Measurements from ENCODE around the gene VTA1. TPM values are rescaled to one million over a fixed set of nuclear protein-coding genes. Genes with fewer than 3 reads are reported as not detected.

VTA1 gene
- total and polyA plus RNA-seq, 2 of the 4 experiments (the other 2 are of a cell fraction) = 60.9 to 120 TPM

DNA sequence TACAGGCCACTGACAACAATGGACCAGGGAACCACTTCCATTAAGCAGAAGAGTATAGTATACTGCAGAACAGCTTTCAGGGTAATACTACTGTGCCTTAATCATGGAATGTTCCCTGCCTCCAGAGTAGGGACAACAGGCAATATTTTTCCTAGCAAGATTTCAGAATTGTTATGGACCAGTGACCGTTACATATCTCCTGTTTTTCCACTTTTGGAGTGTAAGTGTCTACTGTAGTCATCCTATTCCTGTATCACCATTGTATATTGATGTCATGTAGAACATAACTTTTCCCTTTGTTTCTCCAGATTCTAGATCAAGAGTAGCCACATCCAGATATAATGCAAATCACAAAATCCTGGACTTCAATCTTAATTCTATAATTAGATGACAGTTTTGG, 16.2 kb upstream of the VTA1 start:
- intact Hi-C loops (cut with micrococcal nuclease) = no loop called here
- TF ChIP-seq RAD21 (IDR thresholded peaks at IDR 0.05; ENCODE audit: low read length) (no peak), POLR2A (IDR thresholded peaks at IDR 0.05; ENCODE audit: low read depth, low read length) (no peak), FOS (IDR thresholded peaks at IDR 0.05; ENCODE audit: low read depth, low read length) (no peak), MXI1 (IDR thresholded peaks at IDR 0.05; ENCODE audit: borderline replicate concordance, low read depth, low read length) (no peak), CHD1 (IDR thresholded peaks at IDR 0.05; ENCODE audit: low read depth, low read length) (no peak), NFE2L2 (IDR thresholded peaks at IDR 0.05; ENCODE audit: low read depth, low read length) (no peak), MAFK (IDR thresholded peaks at IDR 0.05; ENCODE audit: low read depth, low read length) (no peak), RCOR1 (IDR thresholded peaks at IDR 0.05; ENCODE audit: insufficient replicate concordance, low read length) (no peak), SMC3 (IDR thresholded peaks at IDR 0.05; ENCODE audit: low read depth, low read length) (no peak), BHLHE40 (IDR thresholded peaks at IDR 0.05; ENCODE audit: low read depth, low read length) (no peak), MAZ (IDR thresholded peaks at IDR 0.05; ENCODE audit: borderline replicate concordance, low read depth, low read length) (no peak), CEBPB (IDR thresholded peaks at IDR 0.05; ENCODE audit: low read depth, low read length) (no peak), RFX5 (IDR thresholded peaks at IDR 0.05; ENCODE audit: low read depth, low read length) (no peak)
- TF ChIP-seq, protein P1, sequence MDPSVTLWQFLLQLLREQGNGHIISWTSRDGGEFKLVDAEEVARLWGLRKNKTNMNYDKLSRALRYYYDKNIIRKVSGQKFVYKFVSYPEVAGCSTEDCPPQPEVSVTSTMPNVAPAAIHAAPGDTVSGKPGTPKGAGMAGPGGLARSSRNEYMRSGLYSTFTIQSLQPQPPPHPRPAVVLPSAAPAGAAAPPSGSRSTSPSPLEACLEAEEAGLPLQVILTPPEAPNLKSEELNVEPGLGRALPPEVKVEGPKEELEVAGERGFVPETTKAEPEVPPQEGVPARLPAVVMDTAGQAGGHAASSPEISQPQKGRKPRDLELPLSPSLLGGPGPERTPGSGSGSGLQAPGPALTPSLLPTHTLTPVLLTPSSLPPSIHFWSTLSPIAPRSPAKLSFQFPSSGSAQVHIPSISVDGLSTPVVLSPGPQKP (IDR thresholded peaks at IDR 0.05; ENCODE audit: borderline replicate concordance, low read depth, low read length) = no peak
- TF ChIP-seq, protein P2, sequence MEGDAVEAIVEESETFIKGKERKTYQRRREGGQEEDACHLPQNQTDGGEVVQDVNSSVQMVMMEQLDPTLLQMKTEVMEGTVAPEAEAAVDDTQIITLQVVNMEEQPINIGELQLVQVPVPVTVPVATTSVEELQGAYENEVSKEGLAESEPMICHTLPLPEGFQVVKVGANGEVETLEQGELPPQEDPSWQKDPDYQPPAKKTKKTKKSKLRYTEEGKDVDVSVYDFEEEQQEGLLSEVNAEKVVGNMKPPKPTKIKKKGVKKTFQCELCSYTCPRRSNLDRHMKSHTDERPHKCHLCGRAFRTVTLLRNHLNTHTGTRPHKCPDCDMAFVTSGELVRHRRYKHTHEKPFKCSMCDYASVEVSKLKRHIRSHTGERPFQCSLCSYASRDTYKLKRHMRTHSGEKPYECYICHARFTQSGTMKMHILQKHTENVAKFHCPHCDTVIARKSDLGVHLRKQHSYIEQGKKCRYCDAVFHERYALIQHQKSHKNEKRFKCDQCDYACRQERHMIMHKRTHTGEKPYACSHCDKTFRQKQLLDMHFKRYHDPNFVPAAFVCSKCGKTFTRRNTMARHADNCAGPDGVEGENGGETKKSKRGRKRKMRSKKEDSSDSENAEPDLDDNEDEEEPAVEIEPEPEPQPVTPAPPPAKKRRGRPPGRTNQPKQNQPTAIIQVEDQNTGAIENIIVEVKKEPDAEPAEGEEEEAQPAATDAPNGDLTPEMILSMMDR (conservative IDR thresholded peaks at IDR 0.05; ENCODE audit: low read depth, low read length) = no peak
- TF ChIP-seq, protein P3, sequence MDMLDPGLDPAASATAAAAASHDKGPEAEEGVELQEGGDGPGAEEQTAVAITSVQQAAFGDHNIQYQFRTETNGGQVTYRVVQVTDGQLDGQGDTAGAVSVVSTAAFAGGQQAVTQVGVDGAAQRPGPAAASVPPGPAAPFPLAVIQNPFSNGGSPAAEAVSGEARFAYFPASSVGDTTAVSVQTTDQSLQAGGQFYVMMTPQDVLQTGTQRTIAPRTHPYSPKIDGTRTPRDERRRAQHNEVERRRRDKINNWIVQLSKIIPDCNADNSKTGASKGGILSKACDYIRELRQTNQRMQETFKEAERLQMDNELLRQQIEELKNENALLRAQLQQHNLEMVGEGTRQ (IDR thresholded peaks at IDR 0.05; ENCODE audit: low read depth, low read length) = no peak
- POLR2A ChIA-PET (ENCODE audit: unreplicated experiment) = no interaction called here
- H3K36me3 ChIP-seq (ENCODE audit: control insufficient read depth, insufficient read depth, low read length) = no peaks in the 10 kb centered on the region
- ATAC-seq (ENCODE audit: low read depth) (no peak), DNase-seq (no peak)
- H3K27me3 ChIP-seq (ENCODE audit: control insufficient read depth, insufficient read depth, low read length) = peaks cover 2% of the 10 kb centered on the region; the same call in 1 of the 2 replicates
- H3K4me2 ChIP-seq (ENCODE audit: low read depth, low read length) = no peak overlapping the region
- H3K9me3 ChIP-seq (ENCODE audit: control insufficient read depth, insufficient read depth, low read length) = no peaks in the 10 kb centered on the region
- H2BK15ac ChIP-seq (ENCODE audit: low read depth, low read length) = no peak overlapping the region
- H3K79me1 ChIP-seq (ENCODE audit: low read depth in 1 of 2, low read length in 2 of 2) = no peaks in the 10 kb centered on the region
- H3K9ac ChIP-seq (ENCODE audit: low read depth, low read length) = no peak overlapping the region
- H4K91ac ChIP-seq (ENCODE audit: insufficient read depth, low read depth, low read length) = no peak overlapping the region
- H2AK5ac ChIP-seq (ENCODE audit: low read depth, low read length) = no peak overlapping the region
- CTCF ChIA-PET = interaction anchor here (0.6 kb wide), 1 partner anchor 25 kb away, joined by 3 read pairs; no protein-coding TSS in a partner anchor
- H2AFZ ChIP-seq (replicated peaks; ENCODE audit: low read length, poor library complexity) = no peak overlapping the region
- in situ Hi-C loops (cut with MboI; ENCODE audit: low sequenced_read_pairs) = no loop called here
- no peak overlapping the region for H3K18ac ChIP-seq (ENCODE audit: low read depth, low read length)
- H3K4ac ChIP-seq (ENCODE audit: low read depth, low read length) = no peak overlapping the region
- no peaks in the 10 kb centered on the region for H3K9me1 ChIP-seq (ENCODE audit: insufficient read depth, low read length)
- no peak overlapping the region for H3K23ac ChIP-seq (ENCODE audit: low read depth, low read length)
- no peaks in the 10 kb centered on the region for H4K20me1 ChIP-seq (ENCODE audit: insufficient read depth, low read length)
- H4K5ac ChIP-seq (ENCODE audit: low read depth, low read length) = no peak overlapping the region
- H3K27ac ChIP-seq (ENCODE audit: insufficient read depth, low read length) = no peak overlapping the region
- no peak overlapping the region for H3K14ac ChIP-seq (replicated peaks; ENCODE audit: low read depth, low read length)
- H4K8ac ChIP-seq (ENCODE audit: low read depth in 2 of 2, low read length in 2 of 2) = no peak overlapping the region
- BruUV-seq (replicated peaks) = no TSS peak
- no peak overlapping the region for H2BK5ac ChIP-seq (ENCODE audit: low read depth, low read length, poor library complexity, severe bottlenecking)
- H3K56ac ChIP-seq (ENCODE audit: extremely low read depth, insufficient read depth, low read length) = no peak overlapping the region
- H2BK120ac ChIP-seq (ENCODE audit: low read depth, low read length) = no peak overlapping the region
- WGBS, 2 experiments (ENCODE audit: extremely low coverage in 2 of 2, insufficient read length in 1 of 2) = no CpG with 5 or more reads among the region's 1 CpG
- dilution Hi-C loops (cut with HindIII; ENCODE audit: low sequenced_read_pairs, unreplicated experiment) = no loop called here
- H3K4me3 ChIP-seq (ENCODE audit: insufficient read depth, low read depth, low read length) = no peak overlapping the region
- no peak overlapping the region for H2BK20ac ChIP-seq (ENCODE audit: low read depth, low read length)
- H3K4me1 ChIP-seq (ENCODE audit: control insufficient read depth, insufficient read depth, low read length) = no peaks in the 10 kb centered on the region
- H2AK9ac ChIP-seq (replicated peaks; ENCODE audit: low read depth, low read length, poor library complexity) = no peak overlapping the region

Data from IMR-90 (cell line).